GM12878 (cell line): ENCODE data around the gene CCDC197.

ENCODE experiments used
- BRCA1 ChIP-seq: IDR thresholded peaks from 2 replicates; pipeline ENCODE4 v1.6.1; 2011; ENCODE audit warnings: low read depth, low read length, improper control_type of control experiment
- CTCF ChIP-seq, 3 experiments: IDR thresholded peaks in 2 of 3; conservative IDR thresholded peaks in 1 of 3; 2 replicates each; pipeline ENCODE4 v1.5.1; 2011; ENCODE audit warnings: low read depth in 3 of 3, low read length in 3 of 3, mild to moderate bottlenecking in 3 of 3, control low read depth in 2 of 3, moderate library complexity in 2 of 3, inconsistent platforms in 1 of 3, mixed read lengths in 1 of 3; ENCODE audit not compliant: control insufficient read depth in 2 of 3, insufficient read depth in 1 of 3; ENCODE audit errors: extremely low read depth in 1 of 3
- EZH2 ChIP-seq: IDR thresholded peaks from 2 replicates; pipeline ENCODE4 v1.6.1; 2012; ENCODE audit warnings: low read depth, mild to moderate bottlenecking, control low read depth, inconsistent platforms, low read length, borderline replicate concordance; ENCODE audit not compliant: control insufficient read depth
- GABPA ChIP-seq: IDR thresholded peaks from 2 replicates; pipeline ENCODE4 v1.6.1; 2014; ENCODE audit warnings: antibody characterized with exemption, low read depth, mild to moderate bottlenecking, inconsistent platforms
- KAT2A ChIP-seq: conservative IDR thresholded peaks from 2 replicates; pipeline ENCODE4 v1.6.1; 2011; ENCODE audit warnings: low read depth, low read length; ENCODE audit not compliant: control insufficient read depth
- KDM1A ChIP-seq: fragments of 200-600 bp; sonication (generic); IDR thresholded peaks from 2 replicates; pipeline ENCODE4 v1.6.1; 2016; ENCODE audit warnings: borderline replicate concordance
- MXI1 ChIP-seq: fragments of 150-350 bp; IDR thresholded peaks from 2 replicates; pipeline ENCODE4 v1.6.1; 2011; ENCODE audit warnings: low read depth, mild to moderate bottlenecking, inconsistent platforms, low read length, improper control_type of control experiment
- NRF1 ChIP-seq: conservative IDR thresholded peaks from 2 replicates; pipeline ENCODE4 v1.6.1; 2011; ENCODE audit warnings: mild to moderate bottlenecking, low read depth, low read length, improper control_type of control experiment
- POLR2AphosphoS5 ChIP-seq: IDR thresholded peaks from 2 replicates; pipeline ENCODE4 v1.6.1; 2011; ENCODE audit warnings: mild to moderate bottlenecking, low read length, inconsistent platforms
- ZNF384 ChIP-seq: IDR thresholded peaks from 2 replicates; pipeline ENCODE4 v1.6.1; 2012; ENCODE audit warnings: low read depth, mild to moderate bottlenecking, low read length, improper control_type of control experiment, borderline replicate concordance

DNA sequence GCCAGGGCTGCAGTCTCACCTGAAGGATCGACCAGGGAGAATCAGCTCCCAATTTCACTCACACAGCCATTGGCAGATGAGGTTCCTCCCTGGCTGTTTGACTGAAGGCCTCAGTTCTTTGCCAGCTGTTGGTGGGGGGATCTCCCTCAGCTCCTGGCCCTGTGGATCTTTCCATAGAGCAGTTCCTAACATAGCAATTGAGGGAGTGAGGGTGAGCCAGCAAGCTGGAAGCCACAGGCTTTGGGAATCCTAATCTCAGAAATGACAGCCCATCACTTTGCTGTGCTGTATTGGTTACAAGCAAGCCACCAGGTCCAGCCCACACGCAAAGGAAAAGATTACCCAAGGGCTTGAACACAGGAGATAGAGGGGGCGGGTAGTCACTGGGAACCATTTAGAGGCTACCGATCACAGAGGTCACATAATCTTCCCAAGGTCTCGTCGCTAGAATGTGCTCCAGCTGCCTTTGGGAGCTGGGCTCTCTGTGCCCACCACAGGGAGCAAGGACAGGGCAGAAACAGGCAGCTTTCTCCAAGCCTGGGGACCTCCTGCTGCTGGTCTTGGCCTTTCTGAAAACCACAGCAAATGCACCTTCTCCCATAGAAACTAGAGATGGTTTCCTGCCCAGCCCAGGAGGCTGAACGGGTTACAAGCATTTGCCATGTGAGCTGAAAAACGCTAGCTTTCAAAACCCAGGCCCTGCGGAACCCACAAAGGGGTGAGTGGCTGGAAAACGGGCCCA, 24.5 kb downstream of the CCDC197 start:
- TF ChIP-seq POLR2AphosphoS5 (no peak), ZNF384 (no peak), MXI1 (no peak), CTCF (IDR thresholded peaks at IDR 0.05 in 2 of 3, conservative IDR thresholded peaks at IDR 0.05 in 1 of 3; ENCODE audit: control insufficient read depth in 2 of 3, extremely low read depth in 1 of 3, insufficient read depth in 1 of 3, low read depth in 3 of 3, low read length in 3 of 3) (no peak), EZH2 (no peak), BRCA1 (no peak), NRF1 (no peak), KDM1A (no peak), KAT2A (no peak), GABPA (no peak)
